Measurements from ENCODE around the gene LGR4.
"Not testable (repeated sequence)": the region's sequence is repeated elsewhere in the genome, so short reads cannot be mapped to it uniquely, and the experiment has no call there.

The LGR4 gene

DNA sequence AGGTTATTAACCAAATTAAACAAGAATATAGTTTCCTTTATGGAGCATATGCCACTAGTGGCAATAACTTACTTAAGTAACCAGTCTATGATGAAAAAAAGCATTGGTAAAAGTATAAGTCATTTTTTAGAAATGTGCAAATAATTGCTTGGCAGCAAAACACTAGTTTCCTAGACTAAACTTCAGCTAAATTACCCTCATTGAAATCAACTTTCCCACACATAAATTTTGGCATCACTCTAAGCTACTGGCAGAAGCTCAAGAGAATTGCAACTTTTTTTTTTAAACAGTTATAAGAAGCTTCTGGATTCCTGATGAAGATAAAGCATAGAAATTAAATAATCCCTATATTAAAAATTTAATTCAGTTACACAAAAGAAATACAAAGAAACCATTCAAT, 122.1 kb downstream of the LGR4 start:
- no peak for DNase-seq (ENCODE audit: low read depth in 2 of 2)

DNA sequence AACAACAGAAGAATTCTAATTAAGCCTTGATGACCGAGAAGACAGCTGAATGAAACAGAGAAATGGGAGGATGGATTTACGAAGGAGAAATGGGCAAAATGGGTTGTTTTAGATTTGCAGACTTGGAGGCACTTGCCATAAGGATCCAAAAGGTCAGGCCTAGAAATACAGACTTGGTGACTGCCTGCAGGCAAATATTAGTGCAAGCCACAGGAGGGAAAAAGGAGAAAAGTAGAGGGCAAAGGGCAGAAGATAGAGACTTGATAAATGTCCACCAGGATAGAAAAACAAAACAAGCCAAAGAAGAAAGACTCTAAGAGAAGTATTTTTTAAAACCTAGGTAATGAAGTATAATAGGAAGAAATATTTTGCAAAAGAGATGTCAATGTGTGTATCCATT, 122.7 kb downstream of the LGR4 start:
- no peak for DNase-seq (ENCODE audit: low read depth in 2 of 2)

DNA sequence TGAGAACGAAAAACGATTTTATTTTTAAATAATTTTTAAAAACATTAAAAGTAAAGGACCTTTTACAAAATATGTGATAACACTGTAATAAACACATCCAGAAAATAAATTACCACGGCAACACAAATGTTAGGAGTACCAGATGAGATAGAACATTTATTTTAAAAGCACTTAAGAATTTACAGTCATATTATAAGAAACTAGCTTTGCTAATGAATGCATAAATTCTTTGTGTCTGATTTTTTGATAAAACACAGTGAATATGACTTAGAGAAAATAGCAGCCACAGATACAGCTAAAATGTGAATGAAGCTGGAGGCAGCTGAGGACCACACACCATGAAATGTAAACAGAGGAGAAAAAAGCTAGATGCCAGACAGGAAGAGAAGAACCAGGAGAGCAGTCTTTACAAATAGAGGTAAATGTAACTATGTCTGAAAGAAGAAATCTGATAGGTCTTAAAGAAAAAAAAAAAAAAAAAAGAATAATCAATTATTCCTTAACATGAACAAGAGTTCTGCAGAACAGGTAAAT, 124.2 kb downstream of the LGR4 start:
- no peak for DNase-seq (ENCODE audit: low read depth in 2 of 2)

- DNase-seq (ENCODE audit: low read depth in 2 of 2): no peak
Observed at GRCh38 chr11:27347359-27348339, 124.9 kb downstream of the LGR4 start.

DNA sequence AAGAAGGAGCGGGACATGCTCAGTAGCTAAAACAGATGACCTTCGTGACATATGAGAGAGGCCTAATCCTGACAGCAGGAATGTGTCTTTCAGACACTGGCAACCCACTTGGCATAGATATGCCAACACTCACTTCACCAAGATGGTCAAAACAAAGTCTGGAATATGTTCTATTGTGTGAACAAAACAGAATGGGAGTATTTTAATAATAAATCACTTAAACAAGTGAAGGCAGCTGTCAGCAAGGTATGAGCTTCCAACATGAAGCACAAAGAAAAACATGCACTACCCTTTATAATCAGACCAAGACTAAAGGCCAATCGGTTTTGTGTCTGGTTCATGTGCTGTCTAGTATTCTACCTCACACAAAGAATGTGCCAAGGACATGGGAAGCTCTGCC, 132.6 kb downstream of the LGR4 start:
- DNase-seq (ENCODE audit: low read depth in 2 of 2): no peak

DNA sequence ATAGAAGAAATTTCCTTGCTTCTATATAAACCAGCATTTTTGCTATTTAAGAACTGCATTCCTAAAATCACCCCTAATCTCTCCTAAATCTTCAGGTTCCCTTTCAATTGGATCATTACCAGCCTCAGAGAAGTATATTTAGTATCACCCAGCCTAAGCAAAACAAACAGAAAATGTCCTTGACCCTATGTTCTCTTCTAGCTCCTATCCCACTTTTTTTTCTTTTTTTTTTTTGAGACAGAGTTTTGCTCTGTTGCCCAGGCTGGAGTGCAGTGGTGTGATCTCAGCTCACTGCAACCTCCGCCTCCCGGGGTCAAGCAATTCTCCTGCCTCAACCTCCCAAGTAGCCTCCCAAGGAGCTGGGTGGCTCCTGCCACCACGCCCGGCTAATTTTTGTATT, 137.8 kb downstream of the LGR4 start:
- DNase-seq (ENCODE audit: low read depth in 2 of 2): not testable (repeated sequence)

DNA sequence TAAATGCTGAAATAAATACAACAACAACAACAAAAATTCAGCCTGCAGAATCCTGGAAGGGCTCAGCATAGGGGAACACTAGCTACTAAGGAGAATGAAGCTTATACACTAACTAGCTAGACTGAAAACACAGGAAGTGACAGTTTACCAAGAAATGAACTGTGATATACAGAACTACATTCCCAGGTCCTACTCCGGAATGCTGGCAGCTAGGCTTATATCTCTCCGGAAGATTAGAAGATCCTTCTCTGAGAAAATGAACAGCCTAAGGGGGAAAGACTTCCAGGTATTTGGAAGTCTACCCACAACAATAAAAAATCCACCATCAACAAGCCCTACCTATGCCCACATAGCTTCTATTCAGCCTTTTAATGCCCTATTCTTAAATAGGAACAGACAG, 140.6 kb downstream of the LGR4 start:
- DNase-seq (ENCODE audit: low read depth in 2 of 2): no peak

- DNase-seq (ENCODE audit: low read depth in 2 of 2): no peak
Observed at GRCh38 chr11:27330633-27331270, 141.8 kb downstream of the LGR4 start.

DNA sequence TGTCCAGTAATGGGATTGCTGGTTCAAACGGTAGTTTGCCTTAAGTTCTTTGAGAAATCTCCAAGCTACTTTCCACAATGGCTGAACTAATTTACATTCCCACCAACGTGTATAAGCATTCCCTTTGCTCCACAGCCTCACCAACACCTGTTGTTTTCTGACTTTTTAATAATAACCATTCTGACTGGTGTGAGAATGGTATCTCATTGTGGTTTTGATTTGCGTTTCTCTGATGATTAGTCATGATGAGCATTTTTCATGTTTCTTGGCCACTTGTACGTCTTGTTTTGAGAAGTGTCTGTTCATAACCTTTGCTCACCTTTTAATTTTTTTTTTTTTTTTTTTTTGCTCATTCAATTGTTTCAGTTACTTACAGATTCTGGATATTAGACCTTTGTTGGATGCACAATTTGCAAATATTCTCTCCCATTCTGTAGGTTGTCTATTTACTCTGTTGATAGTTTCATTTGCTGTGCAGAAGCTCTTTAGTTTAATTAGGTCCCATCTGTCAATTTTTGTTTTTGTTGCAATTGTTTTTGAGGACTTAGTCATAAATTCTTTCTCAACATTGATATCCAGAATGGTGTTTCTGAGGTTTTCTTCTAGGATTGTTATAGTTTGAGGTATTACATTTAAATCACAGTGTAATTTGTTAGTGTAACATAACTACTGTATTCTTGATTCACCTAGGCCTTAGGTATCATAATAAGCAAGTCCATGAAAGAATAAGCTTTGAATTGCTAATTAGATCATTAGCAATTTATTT, 142.5 kb downstream of the LGR4 start:
- DNase-seq (ENCODE audit: low read depth in 2 of 2): no peak

DNA sequence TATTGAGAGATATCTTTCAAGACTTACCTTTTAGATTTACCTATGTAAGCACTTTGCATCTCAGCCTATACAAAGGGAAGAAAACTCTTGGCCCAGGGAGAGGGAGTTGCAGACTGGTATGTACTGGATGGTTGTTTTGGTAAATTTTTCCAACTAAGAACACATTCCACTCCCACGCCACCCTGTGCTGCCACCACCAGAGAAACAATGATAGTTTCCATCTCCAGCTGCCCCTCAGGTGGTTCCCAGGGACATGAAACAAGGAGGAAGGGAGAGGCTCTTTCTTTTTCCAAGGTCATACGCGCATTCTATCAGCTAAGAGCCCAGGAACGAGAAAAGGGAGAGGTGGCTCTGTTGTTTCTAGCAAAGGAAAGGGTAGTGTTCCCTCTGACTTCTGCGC, 144.0 kb downstream of the LGR4 start:
- no peak for DNase-seq (ENCODE audit: low read depth in 2 of 2)

GRCh38 chr11:27327064-27327463, 145.5 kb downstream of the LGR4 start:
- DNase-seq (ENCODE audit: low read depth in 2 of 2): not testable (repeated sequence)

DNA sequence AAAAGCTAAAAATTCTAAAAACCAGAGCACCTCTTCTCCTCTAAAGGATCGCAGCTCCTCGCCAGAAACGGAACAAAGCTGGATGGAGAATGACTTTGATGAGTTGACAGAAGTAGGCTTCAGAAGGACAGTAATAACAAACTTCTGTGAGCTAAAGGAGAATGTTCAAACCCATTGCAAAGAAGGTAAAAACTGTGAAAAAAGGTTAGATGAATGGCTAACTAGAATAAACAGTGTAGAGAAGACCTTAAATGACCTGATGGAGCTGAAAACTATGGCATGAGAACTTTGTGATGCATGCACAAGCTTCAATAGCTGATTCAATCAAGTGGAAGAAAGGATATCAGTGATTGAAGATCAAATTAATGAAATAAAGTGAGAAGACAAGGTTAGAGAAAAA, 150.4 kb downstream of the LGR4 start:
- not testable (repeated sequence) for DNase-seq (ENCODE audit: low read depth in 2 of 2)

- not testable (repeated sequence) for DNase-seq (ENCODE audit: low read depth in 2 of 2)
Observed at GRCh38 chr11:27321340-27321739, 151.2 kb downstream of the LGR4 start.

DNA sequence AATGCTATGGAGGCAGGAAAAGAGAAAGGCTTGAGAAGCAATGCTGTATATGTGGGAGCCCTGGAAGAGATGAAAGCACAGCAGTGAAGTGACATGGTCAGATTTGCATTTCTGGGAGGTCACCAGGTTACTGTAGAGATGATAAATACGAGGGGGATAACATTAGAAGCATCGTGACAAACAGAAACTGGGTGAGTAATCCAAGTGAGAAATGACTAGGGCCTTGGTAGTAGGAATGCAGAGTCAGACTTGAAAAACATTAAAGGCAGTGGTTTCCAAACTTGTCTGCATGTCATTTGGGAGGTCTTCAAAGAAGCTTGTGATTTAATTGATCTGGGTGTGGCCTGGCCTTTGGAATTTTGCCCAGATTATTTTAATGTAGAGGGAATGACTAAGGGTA, 153.5 kb downstream of the LGR4 start:
- no peak for DNase-seq (ENCODE audit: low read depth in 2 of 2)

- DNase-seq (ENCODE audit: low read depth in 2 of 2): no peak
Observed at GRCh38 chr11:27317751-27318150, 154.8 kb downstream of the LGR4 start.

Data from activated CD4-positive, alpha-beta T cell treated with anti-CD3 and anti-CD28 coated beads for 24 hours (primary cell).